Stimulated activated CD4-positive, alpha-beta T cell treated with anti-CD3 and anti-CD28 coated beads, TNF-alpha, amount 100 ng/mL, for 48 hours (primary cell): ENCODE data around the gene NLRP4.
"Not testable (repeated sequence)": the region's sequence is repeated elsewhere in the genome, so short reads cannot be mapped to it uniquely, and the experiment has no call there.

ENCODE experiments used
- DNase-seq, 3 donors: peaks; one replicate each; pipeline ENCODE4 v3.0.0-alpha.2; 2020; ENCODE audit warnings: low read depth in 3 of 3

The NLRP4 gene

DNA sequence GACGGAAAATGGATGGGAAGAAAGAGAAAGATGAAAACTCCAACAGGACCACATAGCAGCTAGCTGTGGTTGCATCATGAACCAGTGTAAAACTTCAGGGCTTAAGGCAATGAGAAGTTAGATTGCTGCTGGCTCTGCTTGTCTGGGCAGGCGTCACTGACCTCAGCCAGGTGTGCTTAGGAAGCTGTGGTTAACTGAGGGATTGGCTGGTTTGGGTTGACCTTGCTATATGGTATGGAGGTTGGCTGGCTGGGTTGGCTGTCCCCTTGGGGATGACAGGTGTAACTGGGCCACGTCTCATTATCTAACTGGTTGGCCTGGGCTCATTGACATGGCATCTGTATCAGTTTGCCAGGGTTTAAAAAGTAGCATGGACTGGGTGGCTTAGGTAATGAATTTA, 40.9 kb downstream of the NLRP4 start:
- DNase-seq: no peak

DNA sequence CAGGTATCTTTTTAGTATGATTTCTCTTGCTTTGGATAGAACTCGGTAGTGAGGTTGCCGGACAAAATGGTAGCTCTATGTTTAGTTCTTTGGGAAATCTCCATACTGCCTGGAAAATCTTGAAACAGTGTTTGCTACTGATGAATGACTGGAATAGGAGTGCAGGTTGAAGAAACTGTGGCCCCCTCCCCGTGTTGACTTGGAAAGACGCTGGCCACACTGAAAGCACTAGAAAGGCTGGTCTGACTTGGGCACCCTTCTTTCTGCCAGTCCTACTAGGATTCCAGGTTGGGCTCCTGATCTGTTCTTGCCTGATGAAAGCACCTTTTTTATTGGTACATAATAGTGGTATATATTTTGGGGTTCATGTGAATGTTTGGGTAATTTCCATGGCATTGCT, 46.3 kb downstream of the NLRP4 start:
- no peak for DNase-seq

DNA sequence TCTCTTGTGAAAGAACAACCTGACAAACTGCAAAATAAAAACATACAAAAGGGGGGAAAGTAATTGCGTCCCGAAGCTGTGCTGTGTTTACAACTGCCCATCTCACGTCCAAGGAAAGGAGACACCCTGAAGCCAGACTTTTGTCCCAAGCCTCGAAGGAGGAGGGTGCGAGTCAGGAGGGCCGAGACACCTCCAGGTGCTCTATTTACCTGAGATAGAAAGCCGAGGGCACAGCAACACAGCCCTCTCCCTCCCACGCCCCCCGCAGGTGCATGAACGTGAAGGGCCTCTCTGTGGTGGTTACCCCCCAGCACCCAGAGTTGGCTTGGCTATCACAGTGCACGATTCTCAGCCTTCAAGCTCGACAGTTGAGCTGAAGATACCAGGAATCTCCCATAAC, 62.6 kb downstream of the NLRP4 start:
- DNase-seq: no peak

- no peak for DNase-seq
Observed at GRCh38 chr19:55901369-55902079, 65.2 kb downstream of the NLRP4 start.

GRCh38 chr19:55902080-55902751, 65.9 kb downstream of the NLRP4 start:
- no peak for DNase-seq

GRCh38 chr19:55907286-55907685, 70.9 kb downstream of the NLRP4 start:
- no peak for DNase-seq

DNA sequence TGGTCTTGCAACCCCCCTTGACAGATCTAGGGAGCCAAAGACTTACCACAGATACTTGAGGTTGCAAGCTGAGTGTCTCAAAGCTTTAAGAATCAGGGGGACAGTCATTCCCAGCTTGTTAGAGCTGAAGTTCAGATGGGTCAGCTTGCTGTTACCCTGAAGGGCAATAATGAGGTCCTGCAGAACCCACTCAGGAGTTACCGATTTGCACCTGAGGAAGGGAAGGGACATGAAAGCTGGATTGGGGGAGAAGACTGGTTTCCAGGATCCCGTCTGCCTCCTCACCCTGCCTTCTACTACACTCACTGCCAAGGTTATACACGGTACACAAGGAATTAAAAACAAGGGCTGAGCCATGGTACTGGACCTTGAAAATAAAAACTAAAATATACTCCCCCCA, 71.4 kb downstream of the NLRP4 start:
- DNase-seq: no peak

DNA sequence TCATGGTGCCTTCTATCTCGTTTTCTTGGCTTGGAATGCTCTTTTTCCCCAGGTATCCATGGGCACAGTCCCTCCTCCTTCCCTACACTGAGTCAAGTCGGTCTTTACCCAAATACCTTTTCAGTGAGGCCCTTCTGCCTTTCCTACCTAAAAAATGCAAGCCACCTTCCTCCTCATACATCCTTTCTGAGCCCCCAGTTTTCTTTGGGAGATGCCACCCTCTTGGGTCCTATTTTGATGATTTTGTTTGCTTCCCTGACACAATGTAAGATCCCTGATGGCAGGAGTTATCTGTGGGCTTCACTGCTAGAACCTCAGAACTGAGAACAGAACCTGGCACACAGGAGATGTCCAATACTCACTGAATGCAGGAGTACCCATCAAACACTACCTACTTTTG, 73.5 kb downstream of the NLRP4 start:
- no peak for DNase-seq

GRCh38 chr19:55912916-55913315, 76.6 kb downstream of the NLRP4 start:
- no peak for DNase-seq

GRCh38 chr19:55913643-55914268, 77.4 kb downstream of the NLRP4 start:
- DNase-seq: no peak

GRCh38 chr19:55923556-55923955, 87.2 kb downstream of the NLRP4 start:
- DNase-seq: no peak

GRCh38 chr19:55927991-55928390, 91.7 kb downstream of the NLRP4 start:
- DNase-seq: no peak

GRCh38 chr19:55929258-55929657, 92.9 kb downstream of the NLRP4 start:
- not testable (repeated sequence) for DNase-seq

GRCh38 chr19:55930996-55931515, 94.7 kb downstream of the NLRP4 start:
- no peak for DNase-seq
